Breast epithelium (tissue), 3 donors: ENCODE results near the gene FHIT.

Experiments
- CTCF ChIP-seq, 3 donors: fragments of 450-650 bp; IDR thresholded peaks; one replicate each; pipeline ENCODE4 v1.5.1; 2016 to 2017; ENCODE audit warnings: antibody characterized with exemption in 3 of 3, mild to moderate bottlenecking in 3 of 3, moderate library complexity in 3 of 3
- POLR2A ChIP-seq: fragments of 450-650 bp; IDR thresholded peaks from one replicate; pipeline ENCODE4 v1.6.1; 2016; ENCODE audit warnings: antibody characterized with exemption, mild to moderate bottlenecking, moderate library complexity

GRCh38 chr3:60192297-60193114 lies 1058.7 kb downstream of the FHIT start:
- TF ChIP-seq CTCF (IDR thresholded peaks at IDR 0.05) (no peak), POLR2A (no peak)
